KOPT-K1 (cell line): ENCODE data around the gene SPNS3.

Experiments
- H3K27ac ChIP-seq: fragments of 200-600 bp; sonication (generic); 2 replicates; pipeline ENCODE4 v1.5.1; 2016; ENCODE audit warnings: antibody characterized with exemption, mild to moderate bottlenecking, low read depth, low read length; ENCODE audit not compliant: poor library complexity, severe bottlenecking
- H3K36me3 ChIP-seq: fragments of 200-600 bp; sonication (generic); 2 replicates; pipeline ENCODE4 v1.5.1; 2017; ENCODE audit warnings: antibody characterized with exemption, mild to moderate bottlenecking, low read length, moderate library complexity; ENCODE audit not compliant: insufficient read depth
- H3K9me3 ChIP-seq: fragments of 200-600 bp; sonication (generic); 2 replicates; pipeline ENCODE4 v1.5.1; 2017; ENCODE audit warnings: antibody characterized with exemption, low read length, mild to moderate bottlenecking; ENCODE audit not compliant: insufficient read depth, poor library complexity, severe bottlenecking

Gene SPNS3

GRCh38 chr17:4444782-4445473 lies 11.2 kb downstream of the SPNS3 start:
- Histone ChIP-seq H3K27ac (peak overlapping the region; percentile 13), H3K36me3 (peaks cover 44% of the 10 kb centered on the region), H3K9me3 (no peaks in the 10 kb centered on the region)

GRCh38 chr17:4445731-4446130 lies 12.0 kb downstream of the SPNS3 start:
- Histone ChIP-seq H3K36me3 (peaks cover 36% of the 10 kb centered on the region; the same call in 1 of the 2 replicates), H3K27ac (no peak overlapping the region), H3K9me3 (no peaks in the 10 kb centered on the region)

- Histone ChIP-seq H3K36me3 (peaks cover 31% of the 10 kb centered on the region; the same call in 1 of the 2 replicates), H3K27ac (no peak overlapping the region), H3K9me3 (no peaks in the 10 kb centered on the region)
Measured at GRCh38 chr17:4446326-4447071, 12.8 kb downstream of the SPNS3 start.

- H3K36me3 ChIP-seq, result peaks cover 42% of the 10 kb centered on the region; the same call in 1 of the 2 replicates
- no peak overlapping the region for H3K27ac ChIP-seq
- H3K9me3 ChIP-seq, result no peaks in the 10 kb centered on the region
Measured at GRCh38 chr17:4448197-4448980, 14.6 kb downstream of the SPNS3 start.

GRCh38 chr17:4449736-4450135 lies 16.0 kb downstream of the SPNS3 start:
- no peaks in the 10 kb centered on the region for H3K9me3 ChIP-seq
- H3K27ac ChIP-seq, result no peak overlapping the region
- H3K36me3 ChIP-seq, result peaks cover 54% of the 10 kb centered on the region; the same call in 1 of the 2 replicates

- Histone ChIP-seq H3K27ac (no peak overlapping the region), H3K9me3 (no peaks in the 10 kb centered on the region), H3K36me3 (peaks cover 55% of the 10 kb centered on the region; the same call in 1 of the 2 replicates)
Measured at GRCh38 chr17:4450710-4451316, 17.1 kb downstream of the SPNS3 start.

GRCh38 chr17:4453812-4454591 lies 20.3 kb downstream of the SPNS3 start:
- H3K9me3 ChIP-seq, result no peaks in the 10 kb centered on the region
- peaks cover 58% of the 10 kb centered on the region; the same call in 1 of the 2 replicates for H3K36me3 ChIP-seq
- no peak overlapping the region for H3K27ac ChIP-seq

- H3K9me3 ChIP-seq, result peaks cover 10% of the 10 kb centered on the region
- peaks cover 30% of the 10 kb centered on the region; the same call in 1 of the 2 replicates for H3K36me3 ChIP-seq
- no peak overlapping the region for H3K27ac ChIP-seq
Measured at GRCh38 chr17:4460661-4461060, 26.9 kb downstream of the SPNS3 start.

- Histone ChIP-seq H3K36me3 (peaks cover 12% of the 10 kb centered on the region; the same call in 1 of the 2 replicates), H3K27ac (no peak overlapping the region), H3K9me3 (peaks cover 10% of the 10 kb centered on the region)
Measured at GRCh38 chr17:4463818-4464476, 30.2 kb downstream of the SPNS3 start.

- no peaks in the 10 kb centered on the region for H3K9me3 ChIP-seq
- H3K27ac ChIP-seq, result no peak overlapping the region
- no peaks in the 10 kb centered on the region; the same call in 1 of the 2 replicates for H3K36me3 ChIP-seq
Measured at GRCh38 chr17:4465786-4466185, 32.0 kb downstream of the SPNS3 start.

GRCh38 chr17:4467287-4467686 lies 33.5 kb downstream of the SPNS3 start:
- Histone ChIP-seq H3K9me3 (no peaks in the 10 kb centered on the region), H3K27ac (no peak overlapping the region), H3K36me3 (no peaks in the 10 kb centered on the region)

GRCh38 chr17:4469552-4469951 lies 35.8 kb downstream of the SPNS3 start:
- Histone ChIP-seq H3K9me3 (no peaks in the 10 kb centered on the region), H3K36me3 (no peaks in the 10 kb centered on the region), H3K27ac (no peak overlapping the region)

GRCh38 chr17:4472286-4472685 lies 38.5 kb downstream of the SPNS3 start:
- H3K9me3 ChIP-seq, result no peaks in the 10 kb centered on the region
- no peak overlapping the region for H3K27ac ChIP-seq
- no peaks in the 10 kb centered on the region for H3K36me3 ChIP-seq

- H3K9me3 ChIP-seq, result no peaks in the 10 kb centered on the region
- H3K36me3 ChIP-seq, result no peaks in the 10 kb centered on the region; the same call in 1 of the 2 replicates
- no peak overlapping the region for H3K27ac ChIP-seq
Measured at GRCh38 chr17:4474093-4474492, 40.4 kb downstream of the SPNS3 start.
